ENCODE measurements around the gene EPAS1. TPM values are rescaled to one million over a fixed set of nuclear protein-coding genes. Genes with fewer than 3 reads are reported as not detected.

Gene EPAS1
- total RNA-seq, 2 donors from 2014 or later = 58.4 to 162 TPM

- intact Hi-C loops (cut with DNase I) = loop anchor here (10.0 kb wide), 1 partner anchor 65 kb away; no protein-coding TSS in a partner anchor
- peaks cover 63% of the 10 kb centered on the region for H3K4me1 ChIP-seq
- no peaks in the 10 kb centered on the region for H3K9me3 ChIP-seq
- WGBS, 2 donors = 0 to 4% methylated on average over 26 to 40 of the region's 40 CpGs
- H3K27ac ChIP-seq = peak overlapping the region; percentile 90 to 96 (median 96)
- DNase-seq = peak; percentile 74 to 84 (median 84)
- peak overlapping the region; percentile 52 to 70 for H3K4me3 ChIP-seq
- TF ChIP-seq CTCF (IDR thresholded peaks at IDR 0.05) (peak in 2 of 7 experiments; percentile 6 to 22), POLR2A (IDR thresholded peaks at IDR 0.05) (peak; percentile 46 to 73 (median 56))
- no peaks in the 10 kb centered on the region for H3K36me3 ChIP-seq (replicated peaks in 1 of 2; ENCODE audit: insufficient read depth in 1 of 2, low read depth in 2 of 2)
- H3K27me3 ChIP-seq = no peaks in the 10 kb centered on the region
- ATAC-seq = peak; percentile 33
These were observed 2.4 kb downstream of the EPAS1 start for GRCh38 chr2:46299365-46300263.

GRCh38 chr2:46300406-46300832 is 3.2 kb downstream of the EPAS1 start:
- Histone ChIP-seq H3K27me3 (no peaks in the 10 kb centered on the region), H3K36me3 (replicated peaks in 1 of 2; ENCODE audit: insufficient read depth in 1 of 2, low read depth in 2 of 2) (no peaks in the 10 kb centered on the region), H3K27ac (peak overlapping the region; percentile 90 to 96 (median 96)), H3K4me1 (peaks cover 71% of the 10 kb centered on the region), H3K4me3 (peak overlapping the region in 1 of 2 donors; percentile 6), H3K9me3 (no peaks in the 10 kb centered on the region)
- ATAC-seq (no peak), DNase-seq (peak in 2 of 4 donors; percentile 34 to 43)
- intact Hi-C loops (cut with DNase I) = no loop called here
- TF ChIP-seq CTCF (IDR thresholded peaks at IDR 0.05) (peak in 3 of 7 experiments; percentile 15 to 25 (median 22)), POLR2A (IDR thresholded peaks at IDR 0.05) (no peak)
- 12 to 23% methylated on average over 6 of the region's 6 CpGs for WGBS, 2 donors

- no peak for TF ChIP-seq CTCF (IDR thresholded peaks at IDR 0.05)
- TF ChIP-seq POLR2A (IDR thresholded peaks at IDR 0.05) = no peak
- WGBS, 2 donors = 28% methylated on average over 4 of the region's 4 CpGs
- intact Hi-C loops (cut with DNase I) = no loop called here
- Histone ChIP-seq H3K27me3 (no peaks in the 10 kb centered on the region), H3K4me3 (no peak overlapping the region), H3K9me3 (no peaks in the 10 kb centered on the region), H3K4me1 (peaks cover 82% of the 10 kb centered on the region), H3K27ac (peak overlapping the region in 2 of 4 donors; percentile 66 to 90), H3K36me3 (replicated peaks in 1 of 2; ENCODE audit: insufficient read depth in 1 of 2, low read depth in 2 of 2) (no peaks in the 10 kb centered on the region)
- ATAC-seq = no peak
- DNase-seq = no peak
These were observed 4.9 kb downstream of the EPAS1 start for GRCh38 chr2:46302005-46302695.

GRCh38 chr2:46303233-46303632 is 6.0 kb downstream of the EPAS1 start:
- intact Hi-C loops (cut with DNase I) = no loop called here
- Histone ChIP-seq H3K36me3 (replicated peaks in 1 of 2; ENCODE audit: insufficient read depth in 1 of 2, low read depth in 2 of 2) (no peaks in the 10 kb centered on the region), H3K27ac (peak overlapping the region; percentile 15 to 90 (median 42)), H3K9me3 (no peaks in the 10 kb centered on the region), H3K4me3 (no peak overlapping the region), H3K4me1 (peaks cover 92% of the 10 kb centered on the region), H3K27me3 (no peaks in the 10 kb centered on the region)
- ATAC-seq (no peak), DNase-seq (no peak)
- 40 to 42% methylated on average over 3 of the region's 3 CpGs for WGBS, 2 donors
- no peak for TF ChIP-seq POLR2A (IDR thresholded peaks at IDR 0.05)

GRCh38 chr2:46303822-46304221 is 6.6 kb downstream of the EPAS1 start:
- ATAC-seq (no peak), DNase-seq (no peak)
- Histone ChIP-seq H3K4me3 (no peak overlapping the region), H3K9me3 (no peaks in the 10 kb centered on the region), H3K4me1 (peaks cover 96% of the 10 kb centered on the region), H3K27me3 (no peaks in the 10 kb centered on the region), H3K36me3 (replicated peaks in 1 of 2; ENCODE audit: insufficient read depth in 1 of 2, low read depth in 2 of 2) (no peaks in the 10 kb centered on the region), H3K27ac (peak overlapping the region in 3 of 4 donors; percentile 15 to 90 (median 66))
- intact Hi-C loops (cut with DNase I) = no loop called here
- TF ChIP-seq CTCF (IDR thresholded peaks at IDR 0.05) = no peak
- TF ChIP-seq POLR2A (IDR thresholded peaks at IDR 0.05) = no peak
- 51 to 53% methylated on average over 5 of the region's 5 CpGs for WGBS, 2 donors
